Duodenal mucosa (tissue), 2 donors: ENCODE results near the gene PKIB.
"Not testable (repeated sequence)": the region's sequence is repeated elsewhere in the genome, so short reads cannot be mapped to it uniquely, and the experiment has no call there.

Experiments used
- H3K27ac ChIP-seq: one replicate; pipeline ENCODE4 v1.7.0; 2013; ENCODE audit warnings: low read depth, low read length
- H3K27me3 ChIP-seq, 2 donors: one replicate each; pipeline ENCODE4 v1.7.0; 2013; ENCODE audit warnings: low read length in 2 of 2, control low read depth in 1 of 2; ENCODE audit not compliant: insufficient read depth in 2 of 2, control insufficient read depth in 1 of 2
- H3K36me3 ChIP-seq, 2 donors: one replicate each; pipeline ENCODE4 v1.7.0; 2013; ENCODE audit warnings: low read length in 2 of 2, control low read depth in 1 of 2; ENCODE audit not compliant: insufficient read depth in 2 of 2, control insufficient read depth in 1 of 2
- H3K4me1 ChIP-seq, 2 donors: one replicate each; pipeline ENCODE4 v1.7.0; 2013; ENCODE audit warnings: low read length in 2 of 2, control low read depth in 1 of 2; ENCODE audit not compliant: insufficient read depth in 2 of 2, control insufficient read depth in 1 of 2
- H3K4me3 ChIP-seq, 2 donors: one replicate each; pipeline ENCODE4 v1.7.0; 2013; ENCODE audit warnings: low read length in 2 of 2, low read depth in 1 of 2
- H3K9ac ChIP-seq, 2 donors: one replicate each; pipeline ENCODE4 v1.7.0; 2013; ENCODE audit warnings: low read length in 2 of 2, low read depth in 1 of 2
- H3K9me3 ChIP-seq, 2 donors: one replicate each; pipeline ENCODE4 v1.7.0; 2013; ENCODE audit warnings: low read length in 2 of 2, control low read depth in 1 of 2; ENCODE audit not compliant: control insufficient read depth in 1 of 2

PKIB gene

GRCh38 chr6:122734529-122735395 is 124.6 kb downstream of the PKIB start:
- no peak overlapping the region for H3K4me3 ChIP-seq
- H3K9ac ChIP-seq: no peak overlapping the region
- no peaks in the 10 kb centered on the region for H3K36me3 ChIP-seq
- H3K27ac ChIP-seq: no peak overlapping the region
- H3K4me1 ChIP-seq: no peaks in the 10 kb centered on the region
- H3K9me3 ChIP-seq: no peaks in the 10 kb centered on the region
- no peaks in the 10 kb centered on the region for H3K27me3 ChIP-seq

- H3K9me3 ChIP-seq: no peaks in the 10 kb centered on the region
- H3K4me1 ChIP-seq: no peaks in the 10 kb centered on the region
- no peaks in the 10 kb centered on the region for H3K36me3 ChIP-seq
- no peak overlapping the region for H3K27ac ChIP-seq
- H3K27me3 ChIP-seq: no peaks in the 10 kb centered on the region
- H3K9ac ChIP-seq: no peak overlapping the region
- H3K4me3 ChIP-seq: no peak overlapping the region
These were observed 125.4 kb downstream of the PKIB start for GRCh38 chr6:122735582-122735981.

GRCh38 chr6:122736163-122736562 is 126.0 kb downstream of the PKIB start:
- Histone ChIP-seq H3K9me3 (no peaks in the 10 kb centered on the region), H3K4me1 (no peaks in the 10 kb centered on the region), H3K4me3 (no peak overlapping the region), H3K27ac (no peak overlapping the region), H3K9ac (no peak overlapping the region), H3K36me3 (no peaks in the 10 kb centered on the region), H3K27me3 (no peaks in the 10 kb centered on the region)

DNA sequence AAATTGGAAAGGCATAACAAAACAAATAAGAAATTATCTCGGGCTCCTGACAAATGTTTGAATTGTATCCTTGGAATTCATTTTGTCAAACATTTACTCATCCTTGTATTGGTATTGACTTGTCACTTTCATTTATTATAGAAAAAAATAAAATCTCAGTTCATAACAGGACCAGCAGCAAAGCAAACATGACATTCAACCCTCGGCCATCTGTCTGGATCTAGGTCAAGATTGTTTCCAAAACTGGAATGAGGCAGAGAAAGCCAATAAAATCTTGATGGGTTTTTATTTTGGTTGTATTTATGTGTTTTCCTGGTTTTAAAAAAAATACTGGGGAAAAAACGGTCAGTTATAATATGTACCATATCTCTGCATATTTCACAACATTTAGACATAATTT is 126.4 kb downstream of the PKIB start:
- Histone ChIP-seq H3K9ac (no peak overlapping the region), H3K4me1 (no peaks in the 10 kb centered on the region), H3K9me3 (no peaks in the 10 kb centered on the region), H3K36me3 (no peaks in the 10 kb centered on the region), H3K4me3 (no peak overlapping the region), H3K27ac (no peak overlapping the region), H3K27me3 (no peaks in the 10 kb centered on the region)

- Histone ChIP-seq H3K9me3 (no peaks in the 10 kb centered on the region), H3K36me3 (no peaks in the 10 kb centered on the region), H3K9ac (no peak overlapping the region), H3K4me1 (no peaks in the 10 kb centered on the region), H3K27me3 (no peaks in the 10 kb centered on the region), H3K4me3 (no peak overlapping the region), H3K27ac (no peak overlapping the region)
These were observed 129.9 kb downstream of the PKIB start for GRCh38 chr6:122740091-122740490.

- Histone ChIP-seq H3K36me3 (no peaks in the 10 kb centered on the region), H3K9me3 (no peaks in the 10 kb centered on the region), H3K27me3 (no peaks in the 10 kb centered on the region), H3K9ac (no peak overlapping the region), H3K27ac (no peak overlapping the region), H3K4me3 (no peak overlapping the region), H3K4me1 (no peaks in the 10 kb centered on the region)
These were observed 130.7 kb downstream of the PKIB start for GRCh38 chr6:122740936-122741335.

- H3K27ac ChIP-seq, H3K9ac ChIP-seq, H3K27me3 ChIP-seq: not testable (repeated sequence)
These were observed 134.0 kb downstream of the PKIB start for GRCh38 chr6:122744247-122744646.

GRCh38 chr6:122744856-122745255 is 134.7 kb downstream of the PKIB start:
- not testable (repeated sequence) for H3K27ac ChIP-seq, H3K9ac ChIP-seq, H3K27me3 ChIP-seq, H3K9me3 ChIP-seq, H3K4me3 ChIP-seq, H3K36me3 ChIP-seq, H3K4me1 ChIP-seq

More at GRCh38 chr6:122744247-122744646, 134.0 kb downstream of the PKIB start:
- H3K36me3 ChIP-seq, H3K9me3 ChIP-seq, H3K4me1 ChIP-seq, H3K4me3 ChIP-seq: not testable (repeated sequence)

GRCh38 chr6:122746688-122747087 is 136.5 kb downstream of the PKIB start:
- Histone ChIP-seq H3K27ac (no peak overlapping the region), H3K9ac (no peak overlapping the region), H3K4me3 (no peak overlapping the region), H3K36me3 (no peaks in the 10 kb centered on the region), H3K4me1 (peaks cover 3 to 8% of the 10 kb centered on the region in 2 donors), H3K27me3 (no peaks in the 10 kb centered on the region), H3K9me3 (no peaks in the 10 kb centered on the region)

DNA sequence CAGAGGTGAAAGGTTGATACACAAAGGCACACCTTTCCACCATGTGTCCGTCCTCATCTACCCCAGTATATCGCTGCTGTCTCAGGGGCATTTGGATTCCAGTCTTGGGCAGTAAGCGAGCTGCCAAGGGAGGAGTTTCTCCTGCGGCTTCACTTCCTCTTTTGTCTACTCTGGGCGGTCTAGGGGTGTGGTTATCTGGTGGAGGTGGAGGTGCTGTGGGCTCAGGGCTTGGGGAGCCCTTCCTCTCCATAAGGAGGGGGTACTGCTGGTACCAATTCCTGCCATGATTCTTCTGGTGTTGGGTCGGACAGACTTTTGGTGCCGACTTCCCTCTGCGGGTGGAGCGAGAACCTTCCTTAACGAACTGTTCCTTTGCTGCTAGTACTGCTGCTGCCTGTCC is 137.4 kb downstream of the PKIB start:
- no peaks in the 10 kb centered on the region for H3K27me3 ChIP-seq
- no peaks in the 10 kb centered on the region for H3K36me3 ChIP-seq
- no peak overlapping the region for H3K27ac ChIP-seq
- H3K9me3 ChIP-seq: no peaks in the 10 kb centered on the region
- peaks cover 3 to 8% of the 10 kb centered on the region in 2 donors for H3K4me1 ChIP-seq
- no peak overlapping the region for H3K9ac ChIP-seq
- H3K4me3 ChIP-seq: no peak overlapping the region
